GM18909 (cell line): ENCODE measurements around the gene SNX19.

Source experiments
- ATAC-seq: cut with Tn5 transposase; IDR thresholded peaks from one replicate; pipeline ENCODE4 v1.9.1; 2021; ENCODE audit warnings: mild to moderate bottlenecking; ENCODE audit not compliant: unreplicated experiment, poor library complexity

The SNX19 gene

DNA sequence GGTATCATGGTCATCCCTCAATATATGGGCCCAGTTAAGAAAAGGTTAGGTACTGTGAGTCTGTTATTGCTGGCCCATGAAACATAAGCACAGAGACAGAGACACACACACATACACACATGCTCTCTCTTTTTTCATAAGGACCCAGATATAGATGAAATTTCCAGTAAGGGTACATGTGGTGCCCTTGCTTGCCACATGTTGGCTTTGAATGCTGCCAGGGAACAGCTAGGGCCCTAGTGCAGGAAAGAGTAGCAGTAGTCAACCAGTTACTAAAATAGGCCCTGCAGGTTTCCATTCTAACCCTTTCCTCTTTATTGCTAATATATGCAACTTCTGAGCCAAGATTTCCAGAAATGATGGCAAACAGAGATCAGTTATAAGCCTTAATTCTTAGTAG, 9.1 kb downstream of the SNX19 start:
- ATAC-seq = no peak

DNA sequence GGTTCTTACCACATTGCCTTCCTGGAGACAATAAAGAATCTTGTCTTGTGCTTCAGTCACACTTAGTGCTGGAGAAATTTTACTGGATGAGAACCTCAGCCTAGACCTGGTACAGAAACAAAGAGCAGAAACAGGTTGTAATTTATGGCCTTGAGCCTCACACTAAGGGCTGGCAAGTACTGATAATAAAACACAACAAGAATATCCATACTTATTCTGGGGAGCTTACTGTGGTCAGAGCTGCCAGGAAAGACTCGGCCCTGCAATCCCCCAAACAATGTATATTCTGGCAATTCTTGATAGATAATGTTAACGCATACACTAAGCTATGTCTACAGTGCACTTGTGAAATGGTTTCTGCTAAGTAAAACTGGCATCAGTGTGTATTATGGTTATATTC, 9.7 kb downstream of the SNX19 start:
- ATAC-seq = no peak

DNA sequence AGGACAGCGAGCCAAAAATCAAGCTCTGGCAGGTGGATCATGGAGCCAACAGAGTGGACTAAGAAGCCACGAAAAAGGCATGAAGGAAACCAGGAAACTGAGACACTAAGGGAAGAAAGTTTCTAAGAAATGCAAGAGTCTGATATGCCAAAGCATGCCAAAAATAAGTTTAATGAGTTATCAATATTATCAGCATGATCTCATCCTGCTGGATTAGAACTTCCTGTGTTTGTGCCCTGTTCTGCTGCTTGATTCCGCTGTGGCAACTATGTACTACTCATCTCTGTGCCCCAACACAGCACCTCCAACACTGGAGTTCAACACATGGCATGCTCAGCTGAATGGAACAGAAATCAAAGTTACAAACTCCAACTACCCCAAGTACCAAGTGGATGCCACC, 10.8 kb downstream of the SNX19 start:
- ATAC-seq = no peak

DNA sequence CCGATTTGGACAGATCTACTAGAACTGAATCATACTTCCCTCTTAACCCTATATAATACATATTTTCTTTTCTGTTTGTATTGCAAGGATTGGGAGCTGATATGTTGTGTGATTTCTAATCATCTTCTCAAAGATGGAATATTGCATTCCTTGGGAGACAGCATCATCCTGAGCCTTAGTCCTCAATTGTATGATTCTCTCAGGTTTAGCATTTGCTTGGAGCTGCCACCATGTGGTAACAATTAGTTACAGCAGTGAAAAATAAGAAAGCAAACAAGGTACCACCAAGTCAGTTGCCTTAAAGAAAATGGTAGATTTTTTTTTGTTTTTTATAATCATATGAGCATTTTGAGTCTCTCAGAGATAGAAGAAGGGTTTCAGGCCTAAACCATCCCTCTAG, 11.9 kb downstream of the SNX19 start:
- ATAC-seq = no peak

DNA sequence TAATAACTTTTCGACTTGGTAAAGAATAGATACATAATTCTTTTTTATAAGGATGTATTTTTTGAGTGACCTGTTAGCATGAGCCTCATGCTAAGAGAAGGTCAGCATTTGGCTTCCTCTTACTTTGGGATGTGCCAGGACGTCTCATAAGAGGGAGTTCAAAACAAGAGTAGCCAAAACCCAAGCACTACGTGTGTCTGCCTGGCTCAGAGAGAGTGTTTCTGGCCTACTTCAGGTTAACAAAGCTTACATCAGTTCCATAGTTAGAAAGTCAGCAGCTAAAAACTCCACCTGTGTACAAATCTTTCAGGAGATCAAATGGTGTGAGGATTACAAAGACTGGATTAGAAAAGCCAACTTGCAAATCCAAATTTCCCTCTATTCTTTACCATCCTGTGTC, 13.9 kb downstream of the SNX19 start:
- ATAC-seq = no peak

DNA sequence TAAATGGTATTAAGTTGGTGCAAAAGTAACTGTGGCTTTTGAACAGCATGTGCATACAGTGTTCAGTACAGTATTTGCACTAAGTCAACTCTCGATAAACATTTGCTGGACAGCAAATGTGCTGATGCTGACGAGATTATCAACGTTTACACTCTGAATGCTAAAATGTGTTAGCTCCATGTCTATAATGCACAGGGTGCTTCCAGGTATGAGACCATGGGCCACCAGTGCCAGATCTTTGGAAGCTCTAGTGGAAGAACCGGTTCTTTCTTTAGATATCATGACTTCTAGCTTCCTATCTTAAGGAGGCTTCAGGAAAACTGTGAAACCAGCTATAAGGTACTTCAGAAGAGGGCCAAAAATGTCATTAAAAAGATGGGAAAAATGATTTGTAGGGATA, 17.2 kb downstream of the SNX19 start:
- ATAC-seq = no peak

DNA sequence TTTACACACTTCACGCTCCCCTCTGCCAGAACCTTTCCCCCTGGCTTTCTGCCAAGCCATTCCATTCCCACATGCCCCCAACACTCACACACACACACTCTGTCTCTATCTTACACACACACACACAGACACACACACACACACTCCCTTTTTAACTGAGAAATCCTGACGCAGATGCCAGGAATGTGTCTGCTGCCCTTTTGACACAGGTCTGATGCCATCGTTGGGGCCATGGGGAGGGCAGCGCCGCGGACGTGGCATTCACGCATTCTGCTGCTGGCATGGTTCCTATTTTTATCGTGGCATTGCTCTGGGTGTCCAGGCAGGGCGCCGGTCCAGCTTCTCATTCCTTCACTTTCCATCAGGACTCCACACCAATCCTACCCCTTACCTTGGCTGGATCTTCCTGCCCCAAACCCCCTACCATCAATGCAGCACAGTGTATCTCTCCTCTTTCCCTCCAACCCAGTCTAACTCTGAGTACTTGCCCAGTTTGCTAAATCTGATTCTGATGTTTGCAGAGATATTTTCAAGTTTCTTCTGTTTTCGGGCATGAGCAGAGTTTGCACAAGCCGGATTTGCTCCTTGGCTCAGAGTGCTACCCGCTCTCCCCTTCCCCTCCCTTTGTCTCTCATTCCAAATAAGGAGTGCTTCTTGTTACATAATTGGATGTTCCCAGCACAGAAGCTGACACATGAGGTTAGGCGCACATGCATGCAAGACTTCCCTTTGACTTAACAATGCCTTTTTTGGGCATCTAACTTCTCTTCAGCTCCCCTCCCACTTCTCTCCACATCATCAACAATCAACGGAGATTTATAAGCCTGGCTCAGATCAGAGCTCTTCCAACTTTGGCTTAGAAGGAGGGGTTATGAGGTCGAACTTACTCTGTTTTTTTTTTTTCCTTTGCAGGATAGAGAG, 18.8 kb downstream of the SNX19 start:
- ATAC-seq = no peak

DNA sequence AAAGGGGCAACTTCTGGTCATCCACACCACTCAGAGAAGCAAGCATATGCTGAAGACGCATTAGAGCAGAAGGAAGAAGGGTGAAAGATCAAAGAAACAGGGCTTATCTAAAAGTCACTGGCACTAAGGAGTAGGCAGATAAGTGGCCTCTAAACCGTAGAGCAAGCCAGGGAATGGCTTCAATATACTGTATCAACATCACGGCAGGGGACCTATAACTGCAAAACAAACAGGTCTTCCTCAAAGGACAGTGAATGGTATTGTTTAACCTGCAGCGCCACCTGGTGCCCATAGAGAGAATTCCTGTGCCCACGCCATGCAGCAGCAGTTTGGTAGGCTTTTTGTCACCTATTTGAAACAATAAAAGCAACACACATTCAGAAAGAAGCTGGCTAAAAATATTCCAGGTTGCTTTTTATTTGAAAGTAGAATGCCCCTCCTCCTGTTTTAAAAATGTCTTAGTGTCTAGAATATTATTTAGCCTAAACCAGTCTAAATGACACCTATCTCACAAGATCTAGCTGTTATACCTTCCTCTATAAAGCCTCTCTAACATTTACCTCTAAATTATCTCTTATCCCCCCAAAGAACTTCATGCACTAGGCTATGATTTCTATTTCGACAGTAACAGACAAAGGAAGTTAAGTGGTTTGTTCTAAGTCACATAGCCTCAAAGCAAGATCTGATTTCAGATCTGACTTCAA, 21.8 kb downstream of the SNX19 start:
- peak; percentile 98 for ATAC-seq

DNA sequence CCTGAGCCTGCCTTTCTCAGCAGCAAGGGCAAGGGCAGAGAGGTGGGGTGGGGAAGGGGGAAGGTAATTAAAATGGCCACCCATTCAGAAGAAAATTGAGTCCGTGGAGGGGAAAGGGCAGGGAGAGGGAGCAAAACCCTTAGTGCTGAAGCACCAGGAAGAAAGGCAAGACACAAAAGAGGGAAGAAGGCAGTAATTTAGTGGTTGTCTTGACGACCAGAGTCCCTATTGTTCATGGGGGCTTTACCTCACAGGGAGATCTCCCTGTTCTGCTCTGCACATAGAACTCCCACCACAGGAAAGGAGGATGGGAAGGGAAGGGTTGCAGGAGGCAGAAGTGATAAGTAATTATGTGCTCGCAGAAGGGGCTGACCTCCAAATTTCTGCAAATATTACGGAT, 23.4 kb downstream of the SNX19 start:
- no peak for ATAC-seq

DNA sequence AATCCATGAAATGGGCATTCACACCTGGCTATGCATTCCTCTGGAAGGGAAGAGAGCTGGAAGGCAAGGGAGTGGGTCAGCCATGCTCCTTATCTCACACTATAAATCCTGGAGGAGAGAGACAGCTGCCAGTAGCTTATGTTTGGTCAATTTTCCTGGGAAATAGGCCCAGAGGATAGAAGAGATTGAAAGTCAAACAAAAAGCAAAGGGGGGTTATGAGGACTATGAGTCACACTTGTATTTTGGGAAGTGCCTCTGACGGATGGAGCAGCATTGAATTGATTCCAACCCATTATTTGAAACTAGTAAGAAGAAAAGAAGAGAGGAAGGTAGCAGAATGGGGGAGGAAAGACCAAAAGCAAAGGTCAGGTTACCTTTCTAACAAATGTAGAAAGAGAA, 25.0 kb downstream of the SNX19 start:
- no peak for ATAC-seq

DNA sequence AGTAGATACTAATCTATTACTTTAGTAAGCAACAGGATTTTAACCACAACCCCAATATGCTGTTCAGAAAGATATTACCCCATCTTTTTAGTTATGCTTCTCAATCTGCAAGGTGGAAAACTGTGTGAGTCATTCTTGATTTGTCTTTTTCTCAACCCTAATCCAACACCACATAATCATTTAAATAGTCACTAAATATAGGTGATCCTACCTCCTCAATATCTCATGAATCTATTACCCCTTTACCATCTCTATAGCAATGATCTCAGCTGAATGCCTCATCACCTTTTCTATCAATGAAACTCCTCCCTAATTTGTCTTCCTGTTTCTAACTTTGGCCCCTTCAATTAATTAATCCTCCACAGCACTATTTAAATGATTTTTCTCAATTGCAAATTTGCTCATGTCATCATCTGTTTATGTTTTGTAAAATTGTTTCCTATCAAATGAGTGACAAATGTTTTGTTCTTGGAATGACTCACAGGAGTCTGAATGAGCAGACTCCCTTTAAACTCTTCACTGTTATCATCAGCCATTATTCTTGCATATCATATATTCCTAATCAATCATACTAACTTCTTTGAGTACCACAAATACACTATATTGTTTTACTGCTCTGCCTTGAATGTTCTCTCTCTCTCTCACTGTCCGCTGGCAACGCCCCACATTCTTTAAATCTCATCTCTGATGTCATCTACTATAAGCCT, 26.1 kb downstream of the SNX19 start:
- ATAC-seq = no peak

DNA sequence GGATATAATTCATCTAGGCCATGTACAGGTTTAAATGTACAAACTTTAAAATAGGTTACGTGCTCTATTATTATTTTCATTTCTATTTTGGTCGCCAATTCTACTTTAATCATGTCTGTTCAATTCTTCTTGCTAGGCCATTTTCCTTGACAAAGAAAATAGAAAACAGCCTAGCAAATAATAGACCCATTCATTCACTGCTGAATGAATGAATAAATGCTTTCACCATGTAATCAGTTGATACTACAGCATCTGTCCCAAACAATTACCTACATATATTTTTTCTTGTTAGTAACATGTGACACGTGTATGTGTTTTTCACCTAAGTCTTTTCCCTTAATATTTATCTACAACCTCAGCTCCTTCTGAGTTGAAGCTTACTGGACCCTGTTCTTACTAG, 27.5 kb downstream of the SNX19 start:
- no peak for ATAC-seq

DNA sequence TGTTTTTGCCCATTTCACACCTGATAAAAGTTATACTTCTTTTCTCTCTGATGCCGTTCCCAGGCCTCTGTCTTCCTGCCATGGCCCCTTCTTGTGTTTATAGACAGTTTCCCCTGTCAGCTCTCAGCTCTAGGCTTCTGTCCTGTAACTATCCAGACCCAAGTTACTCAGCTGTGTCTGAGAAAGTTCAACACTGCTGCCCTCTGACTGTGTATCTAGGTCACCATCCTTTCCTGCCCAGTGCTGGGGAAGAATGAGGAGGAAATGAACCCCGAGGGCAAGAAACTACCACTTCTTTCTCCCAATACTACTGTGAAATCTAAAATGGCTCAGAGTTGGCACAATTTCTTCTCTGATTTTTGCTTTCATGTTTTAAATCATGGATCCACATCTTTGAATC, 29.6 kb downstream of the SNX19 start:
- no peak for ATAC-seq

DNA sequence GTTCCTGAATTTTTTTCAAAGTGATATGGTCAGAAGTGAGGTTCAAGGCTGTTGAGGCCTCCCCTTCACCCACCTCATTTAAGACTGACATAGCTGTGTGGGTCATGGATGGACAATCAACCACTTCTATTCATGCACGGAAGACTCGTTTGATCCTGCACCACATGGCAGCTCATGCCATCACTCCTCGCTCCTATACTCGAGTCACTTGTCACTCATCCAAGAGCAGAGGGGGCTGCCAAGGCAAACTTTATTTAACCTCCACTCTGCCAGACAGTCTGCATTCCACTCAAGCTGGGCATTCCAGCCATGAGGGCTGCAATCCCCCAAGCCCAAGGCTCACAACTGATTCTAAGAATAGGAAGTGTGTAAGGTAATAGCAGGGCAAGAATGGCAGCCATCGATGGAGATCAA, 34.1 kb downstream of the SNX19 start:
- no peak for ATAC-seq

DNA sequence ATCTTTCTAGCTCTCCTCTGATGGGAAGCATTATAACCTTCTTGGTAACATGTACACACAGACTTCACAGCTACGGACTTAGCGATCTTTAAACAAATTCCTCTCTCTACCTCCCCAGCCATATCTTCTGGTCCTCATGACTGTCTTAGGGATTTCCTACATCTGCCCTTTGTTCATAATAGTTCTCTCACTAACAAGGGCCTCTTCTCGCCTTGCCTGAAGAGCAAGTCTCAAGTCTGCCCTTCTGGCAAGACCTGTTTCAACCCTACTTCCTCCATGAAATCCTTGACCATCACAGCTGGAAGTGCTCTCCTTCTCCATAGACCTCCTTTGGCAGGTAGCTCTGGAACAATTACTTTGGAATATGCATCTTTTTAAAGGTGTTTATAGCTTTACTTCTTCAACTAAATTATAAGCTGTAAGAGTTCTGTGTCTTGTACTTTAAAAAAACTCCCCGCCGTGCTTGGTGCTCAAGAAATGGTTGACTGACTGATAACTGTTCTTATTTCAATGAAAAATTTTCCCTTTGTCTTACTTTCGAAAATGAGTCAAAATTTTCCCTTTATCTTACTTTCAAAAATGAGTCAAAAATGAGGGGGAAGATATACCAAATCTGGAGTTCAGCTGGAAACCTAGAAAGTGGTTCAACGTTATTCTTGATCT, 34.7 kb downstream of the SNX19 start:
- ATAC-seq = no peak

DNA sequence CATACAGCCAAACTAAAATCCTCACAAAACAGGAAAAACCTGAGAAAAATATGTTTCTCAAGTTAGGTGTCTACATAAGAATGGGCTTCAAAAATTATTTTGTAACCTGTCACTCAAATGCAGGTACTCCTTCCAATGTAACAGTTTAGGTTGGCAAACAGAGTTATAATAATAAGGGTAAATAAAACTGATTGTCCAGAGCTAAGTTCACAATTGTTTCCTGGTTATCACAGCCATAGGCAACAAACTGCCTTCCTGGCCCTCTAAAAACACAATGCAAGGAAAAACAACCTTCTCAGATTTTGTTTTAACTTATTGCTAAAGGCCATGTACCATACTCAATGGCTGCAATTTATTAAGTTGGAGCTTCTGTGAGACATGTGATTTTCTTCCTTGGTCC, 36.4 kb downstream of the SNX19 start:
- ATAC-seq = no peak

DNA sequence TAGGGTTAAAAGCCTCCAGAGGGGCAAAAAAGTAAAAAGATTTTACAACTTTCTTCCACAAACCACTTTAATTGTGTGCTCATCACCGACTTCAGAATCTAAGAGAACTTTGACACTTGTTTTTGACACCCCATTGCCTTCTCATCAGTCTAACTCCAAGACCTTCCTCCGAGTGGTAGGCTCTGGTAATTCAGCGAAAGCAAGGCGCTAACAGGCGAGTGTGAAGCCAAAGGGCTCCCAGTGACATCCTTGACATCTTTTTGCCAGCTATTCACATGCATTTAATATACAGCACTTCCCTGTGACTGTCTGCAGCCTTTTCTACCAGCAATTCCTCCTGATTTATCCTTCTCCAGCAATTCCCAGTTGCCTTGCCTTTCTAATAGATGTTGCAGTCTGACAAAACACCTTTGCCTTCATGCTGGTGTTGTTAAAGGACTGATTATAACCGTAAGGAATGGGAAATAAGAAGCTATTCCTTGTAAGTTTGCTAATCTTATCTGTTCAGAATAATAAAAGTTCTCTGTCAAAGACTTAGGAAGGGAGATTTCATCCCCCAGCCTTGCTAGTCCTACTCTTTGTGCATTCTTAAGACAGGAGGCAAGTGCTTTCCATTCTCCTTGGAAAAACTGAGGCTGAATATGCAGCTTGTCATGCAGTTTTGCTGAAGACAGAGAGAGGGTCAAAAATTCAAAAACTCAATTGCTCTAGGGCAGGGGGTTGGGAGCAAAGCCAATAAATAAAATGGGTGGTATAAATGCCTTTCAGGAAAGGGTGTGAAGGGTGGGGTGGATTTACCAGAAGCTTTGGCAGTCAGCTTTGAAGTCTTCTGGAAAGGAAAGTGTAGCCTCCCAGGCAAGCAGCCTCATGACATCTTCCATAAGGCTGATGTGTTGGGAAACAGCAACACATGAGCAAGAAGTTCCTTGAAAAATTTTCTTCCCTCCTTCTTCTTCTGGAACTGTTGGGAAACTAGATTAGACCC, 39.1 kb downstream of the SNX19 start:
- ATAC-seq = no peak

DNA sequence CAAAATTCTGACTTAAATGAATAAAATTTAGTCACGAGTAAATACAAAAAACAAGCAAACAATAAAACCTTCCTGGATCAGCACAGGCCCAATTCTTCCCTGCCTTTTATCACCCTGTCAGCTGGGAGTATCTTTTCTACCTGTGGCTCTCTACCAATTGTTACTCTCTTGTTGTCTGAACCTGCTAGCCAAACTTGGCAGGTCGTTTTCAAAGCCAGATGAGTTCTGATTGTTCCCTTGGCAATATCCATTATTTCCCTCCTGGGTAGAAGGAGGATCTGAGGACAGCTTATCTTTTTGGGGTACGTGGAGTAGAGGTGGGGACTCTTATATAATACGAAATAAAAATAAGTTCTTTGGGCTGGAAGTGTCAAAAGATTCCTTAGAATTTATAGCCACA, 40.2 kb downstream of the SNX19 start:
- no peak for ATAC-seq

DNA sequence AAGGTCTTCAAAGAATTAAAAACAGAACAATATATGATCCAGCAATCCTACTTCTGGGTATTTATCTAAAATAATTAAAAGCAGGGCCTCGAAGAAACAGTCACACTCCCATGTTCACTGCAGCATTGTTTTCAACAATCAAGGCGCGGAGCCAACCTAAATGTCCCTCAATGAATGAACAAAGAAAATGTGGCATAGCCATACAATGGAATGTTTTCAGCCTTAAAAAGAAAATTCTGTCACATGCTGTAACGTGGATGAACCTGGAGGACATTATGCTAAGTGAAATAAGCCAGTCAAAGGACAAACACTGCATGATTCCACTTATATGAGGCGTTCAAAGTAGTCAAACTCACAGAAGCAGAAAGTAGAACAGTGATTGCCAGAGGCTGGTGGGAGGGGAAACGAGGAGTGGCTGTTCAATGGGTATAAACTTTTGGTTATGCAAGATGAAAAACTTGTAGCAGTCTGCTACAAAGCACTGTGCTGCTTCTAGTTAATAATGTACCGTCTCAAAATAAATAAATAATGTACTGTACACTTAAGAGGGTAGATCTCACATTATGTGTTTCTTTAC, 41.2 kb downstream of the SNX19 start:
- no peak for ATAC-seq
